ENCODE data around the gene TGFBR3. TPM values are rescaled to one million over a fixed set of nuclear protein-coding genes. Genes with fewer than 3 reads are reported as not detected.

Gene TGFBR3
- total and polyA plus RNA-seq, 2 of the 13 experiments (the other 11 are each of a cell fraction or from before 2014, with no cell fraction given), result 76.5 to 195 TPM

- FAIRE-seq, result no peak
- no TSS peak for BruUV-seq (replicated peaks)
- intact Hi-C loops (cut with micrococcal nuclease; ENCODE audit: unreplicated experiment) (loop anchor here (10.0 kb wide), 1 partner anchor 122 kb away; the partner anchor contains the start of gene TGFBR3), in situ Hi-C loops (cut with HindIII; ENCODE audit: extremely low pct_ligation_motif_present, low pct_unique_long_range_greater_than_20kb) (no loop called here)
- Histone ChIP-seq H3K9me3 (ENCODE audit: low read length) (no peaks in the 10 kb centered on the region), H3K4me3 (replicated peaks in 1 of 3; ENCODE audit: insufficient read depth in 1 of 3, low read depth in 2 of 3, low read length in 3 of 3) (no peak overlapping the region), H3K36me3 (replicated peaks in 1 of 2; ENCODE audit: control insufficient read depth in 1 of 2, insufficient read depth in 2 of 2, low read length in 2 of 2) (peaks cover 10 to 41% of the 10 kb centered on the region in 2 experiments), H3K27me3 (ENCODE audit: control insufficient read depth in 1 of 2, insufficient read depth in 2 of 2, low read length in 2 of 2) (no peaks in the 10 kb centered on the region), H3K4me1 (ENCODE audit: insufficient read depth, low read length) (peaks cover 93% of the 10 kb centered on the region), H3K9ac (ENCODE audit: insufficient read depth, low read depth, low read length) (no peak overlapping the region), H3K27ac (ENCODE audit: extremely low read length, insufficient read depth, low read length) (peak overlapping the region; percentile 22), H4K20me1 (ENCODE audit: insufficient read depth, low read length) (peaks cover 6% of the 10 kb centered on the region; the same call in 1 of the 2 replicates), H3K4me2 (ENCODE audit: low read depth, low read length) (no peak overlapping the region), H3K79me2 (ENCODE audit: insufficient read depth, low read length) (peaks cover 70% of the 10 kb centered on the region), H2AFZ (ENCODE audit: low read length) (no peak overlapping the region)
- ChIA-PET POLR2A (no interaction called here), CTCF (ENCODE audit: low intra/inter-chr PET ratio, low total read pairs) (no interaction called here)
- TF ChIP-seq SMARCC2 (IDR thresholded peaks at IDR 0.05), result no peak
- TF ChIP-seq CEBPB (IDR thresholded peaks at IDR 0.05; ENCODE audit: borderline replicate concordance, low read depth, low read length), result no peak
- TF ChIP-seq RBM22 (optimal IDR thresholded peaks at IDR 0.05; ENCODE audit: low read length), result peak; percentile 57
- no peak for TF ChIP-seq REPIN1 (CRISPR knock-in tag; IDR thresholded peaks at IDR 0.05; ENCODE audit: borderline replicate concordance, low read depth)
- no peak for DNase-seq (ENCODE audit: low spot score)
- 93% methylated on average over 4 of the region's 4 CpGs for WGBS (ENCODE audit: low lambda C conversion rate)
- ATAC-seq, result no peak
Measured at GRCh38 chr1:91763252-91763651, 122.7 kb downstream of the TGFBR3 start.

DNA sequence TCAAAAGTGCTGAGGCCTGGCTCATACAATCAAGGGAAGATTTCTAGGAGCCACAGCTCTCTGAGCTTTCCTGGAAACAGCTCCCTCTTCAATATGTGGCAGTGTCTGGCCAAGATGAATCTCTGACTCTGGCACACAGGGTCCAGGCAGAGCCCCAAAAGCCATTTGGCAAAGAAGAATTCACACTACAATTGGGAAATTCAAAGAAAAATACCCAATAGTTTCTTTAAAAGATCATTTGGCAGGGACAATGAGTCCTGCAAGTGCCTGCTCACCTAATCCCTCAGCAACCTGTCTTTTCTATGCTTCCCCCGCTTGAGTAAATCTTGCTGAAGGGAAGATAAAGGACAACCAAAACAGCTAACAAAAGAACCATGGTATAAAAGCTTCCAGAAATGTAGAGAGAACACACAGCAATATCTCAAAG lies 124.6 kb downstream of the TGFBR3 start:
- BruUV-seq (replicated peaks), result no TSS peak
- ATAC-seq (peak; percentile 67), FAIRE-seq (peak; percentile 32), DNase-seq (ENCODE audit: low spot score) (peak; percentile 62)
- in situ Hi-C loops (cut with HindIII; ENCODE audit: extremely low pct_ligation_motif_present, low pct_unique_long_range_greater_than_20kb), result no loop called here
- no peak overlapping the region for H3K4me2 ChIP-seq (ENCODE audit: low read depth, low read length)
- H3K4me3 ChIP-seq (replicated peaks in 1 of 3; ENCODE audit: insufficient read depth in 1 of 3, low read depth in 2 of 3, low read length in 3 of 3), result no peak overlapping the region
- H3K27me3 ChIP-seq (ENCODE audit: control insufficient read depth in 1 of 2, insufficient read depth in 2 of 2, low read length in 2 of 2), result no peaks in the 10 kb centered on the region
- peaks cover 74% of the 10 kb centered on the region for H3K4me1 ChIP-seq (ENCODE audit: insufficient read depth, low read length)
- POLR2A ChIA-PET, result interaction anchor here (1.2 kb wide), 1 partner anchor 69 kb away, joined by 3 read pairs; no protein-coding TSS in a partner anchor
- no peak overlapping the region for H2AFZ ChIP-seq (ENCODE audit: low read length)
- peak overlapping the region; percentile 41 for H3K27ac ChIP-seq (ENCODE audit: extremely low read length, insufficient read depth, low read length)
- H3K9me3 ChIP-seq (ENCODE audit: low read length), result no peaks in the 10 kb centered on the region
- H3K79me2 ChIP-seq (ENCODE audit: insufficient read depth, low read length), result peaks cover 66% of the 10 kb centered on the region
- H4K20me1 ChIP-seq (ENCODE audit: insufficient read depth, low read length), result 0 out of 2 replicates have a peak, but pooled peaks cover 2% of the 10 kb centered on the region
- WGBS (ENCODE audit: low lambda C conversion rate), result 68% methylated on average over 1 of the region's 1 CpG
- peaks cover 16 to 51% of the 10 kb centered on the region in 2 experiments for H3K36me3 ChIP-seq (replicated peaks in 1 of 2; ENCODE audit: control insufficient read depth in 1 of 2, insufficient read depth in 2 of 2, low read length in 2 of 2)
- CTCF ChIA-PET (ENCODE audit: low intra/inter-chr PET ratio, low total read pairs), result no interaction called here
- intact Hi-C loops (cut with micrococcal nuclease; ENCODE audit: unreplicated experiment), result loop anchor here (10.0 kb wide), 1 partner anchor 123 kb away; the partner anchor contains the start of gene TGFBR3
- no peak overlapping the region for H3K9ac ChIP-seq (ENCODE audit: insufficient read depth, low read depth, low read length)
- TF ChIP-seq ZHX1 (CRISPR knock-in tag; IDR thresholded peaks at IDR 0.05; ENCODE audit: low read depth) (no peak), ZNF383 (CRISPR knock-in tag; IDR thresholded peaks at IDR 0.05; ENCODE audit: borderline replicate concordance) (no peak), ZNF567 (CRISPR knock-in tag; IDR thresholded peaks at IDR 0.05; ENCODE audit: borderline replicate concordance) (no peak), CAMTA2 (CRISPR knock-in tag; IDR thresholded peaks at IDR 0.05; ENCODE audit: borderline replicate concordance) (no peak), ZNF281 (CRISPR knock-in tag; IDR thresholded peaks at IDR 0.05; ENCODE audit: borderline replicate concordance) (peak; percentile 71; the same call in 1 of the 2 replicates), HHEX (CRISPR knock-in tag; IDR thresholded peaks at IDR 0.05) (no peak), SOX5 (CRISPR knock-in tag; IDR thresholded peaks at IDR 0.05; ENCODE audit: borderline replicate concordance) (peak; percentile 30; the same call in 1 of the 2 replicates)
- TF ChIP-seq, protein P1, sequence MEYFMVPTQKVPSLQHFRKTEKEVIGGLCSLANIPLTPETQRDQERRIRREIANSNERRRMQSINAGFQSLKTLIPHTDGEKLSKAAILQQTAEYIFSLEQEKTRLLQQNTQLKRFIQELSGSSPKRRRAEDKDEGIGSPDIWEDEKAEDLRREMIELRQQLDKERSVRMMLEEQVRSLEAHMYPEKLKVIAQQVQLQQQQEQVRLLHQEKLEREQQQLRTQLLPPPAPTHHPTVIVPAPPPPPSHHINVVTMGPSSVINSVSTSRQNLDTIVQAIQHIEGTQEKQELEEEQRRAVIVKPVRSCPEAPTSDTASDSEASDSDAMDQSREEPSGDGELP (IDR thresholded peaks at IDR 0.05; ENCODE audit: borderline replicate concordance, low read depth), result no peak
